K562 (cell line): ENCODE measurements around the gene MIB2. TPM values are rescaled to one million over a fixed set of nuclear protein-coding genes. Genes with fewer than 3 reads are reported as not detected.

Experiments
- ATF7 ChIP-seq: fragments of 450-650 bp; IDR thresholded peaks from 2 replicates; pipeline ENCODE4 v1.7.1; 2014; ENCODE audit warnings: mild to moderate bottlenecking, moderate library complexity
- BCOR ChIP-seq: fragments of 450-650 bp; IDR thresholded peaks from 2 replicates; pipeline ENCODE4 v1.6.1; 2016
- CBX8 ChIP-seq: fragments of 200-600 bp; sonication (generic); IDR thresholded peaks from 2 replicates; pipeline ENCODE4 v1.6.1; 2012; ENCODE audit warnings: borderline replicate concordance, mixed run types, low read depth, mild to moderate bottlenecking, moderate library complexity, mixed read lengths, low read length, control low read depth, inconsistent platforms; ENCODE audit not compliant: poor library complexity, severe bottlenecking; ENCODE audit errors: extremely low read depth
- FOXA3 ChIP-seq, 2 experiments: fragments of 450-650 bp in 1 of 2; sonication (generic) in 1 of 2; formaldehyde crosslinking; IDR thresholded peaks in 1 of 2; conservative IDR thresholded peaks in 1 of 2; 2 replicates each; pipeline versions ENCODE4 v1.4.0 to v1.8.0; 2020 to 2022; ENCODE audit warnings: mild to moderate bottlenecking in 2 of 2, missing genetic modification reagents in 1 of 2
- HIVEP1 ChIP-seq: fragments of 250-450 bp; sonication (Bioruptor Pico); IDR thresholded peaks from 2 replicates; pipeline ENCODE4 v1.4.0; 2020; ENCODE audit warnings: mild to moderate bottlenecking
- HNRNPK ChIP-seq: fragments of 200-400 bp; formaldehyde crosslinking; IDR thresholded peaks from one replicate; pipeline ENCODE4 v1.6.1; 2018; ENCODE audit warnings: mild to moderate bottlenecking, low read depth, low read length; ENCODE audit not compliant: poor library complexity, severe bottlenecking
- KDM2B ChIP-seq: fragments of 250-450 bp; sonication (Bioruptor Pico); IDR thresholded peaks from 2 replicates; pipeline ENCODE4 v1.8.0; 2021; ENCODE audit warnings: mild to moderate bottlenecking, moderate library complexity
- MBD2 ChIP-seq: sonication (generic); IDR thresholded peaks from 2 replicates; pipeline ENCODE4 v1.6.1; 2016; ENCODE audit warnings: low read depth, borderline replicate concordance
- NFE2L1 ChIP-seq: fragments of 450-650 bp; IDR thresholded peaks from 2 replicates; pipeline ENCODE4 v1.6.1; 2016; ENCODE audit warnings: missing genetic modification characterization, low read depth, mild to moderate bottlenecking, missing compliant biosample characterization, moderate library complexity, borderline replicate concordance
- PCBP2 ChIP-seq: fragments of 200-400 bp; formaldehyde crosslinking; IDR thresholded peaks from 2 replicates; pipeline ENCODE4 v1.6.1; 2018; ENCODE audit warnings: low read length, low read depth, mild to moderate bottlenecking, moderate library complexity; ENCODE audit not compliant: poor library complexity, severe bottlenecking
- PRMT5 ChIP-seq: sonication (generic); formaldehyde crosslinking; IDR thresholded peaks from 2 replicates; pipeline ENCODE4 v1.5.0; 2020; ENCODE audit warnings: missing genetic modification reagents
- RAD21 ChIP-seq, 2 experiments: fragments of 250-450 bp in 1 of 2; fragments of 450-650 bp in 1 of 2; sonication (Bioruptor Pico) in 1 of 2; formaldehyde crosslinking in 1 of 2; IDR thresholded peaks in 1 of 2; conservative IDR thresholded peaks in 1 of 2; 2 replicates each; pipeline versions ENCODE4 v1.4.0 to v1.8.0; 2020 to 2022; ENCODE audit warnings: mild to moderate bottlenecking in 2 of 2, moderate library complexity in 1 of 2
- RBBP5 ChIP-seq: fragments of 200-600 bp; sonication (generic); IDR thresholded peaks from 2 replicates; pipeline ENCODE4 v1.6.1; 2012; ENCODE audit warnings: borderline replicate concordance, mild to moderate bottlenecking, low read length, control low read depth, inconsistent platforms; ENCODE audit not compliant: insufficient read depth, poor library complexity, severe bottlenecking
- RBM17 ChIP-seq: fragments of 200-400 bp; formaldehyde crosslinking; IDR thresholded peaks from 2 replicates; pipeline ENCODE4 v1.6.1; 2017; ENCODE audit warnings: low read depth, mild to moderate bottlenecking, low read length, borderline replicate concordance
- RBM22 ChIP-seq: fragments of 200-400 bp; formaldehyde crosslinking; IDR thresholded peaks from 2 replicates; pipeline ENCODE4 v1.6.1; 2018; ENCODE audit warnings: low read length, low read depth; ENCODE audit not compliant: poor library complexity, severe bottlenecking
- RFX1 ChIP-seq: fragments of 450-650 bp; IDR thresholded peaks from 2 replicates; pipeline ENCODE4 v1.6.1; 2016; ENCODE audit warnings: mild to moderate bottlenecking, moderate library complexity
- SREBF1 ChIP-seq: fragments of 150-350 bp; IDR thresholded peaks from 2 replicates; pipeline ENCODE4 v1.6.1; 2014; ENCODE audit warnings: antibody characterized with exemption, low read depth, low read length, borderline replicate concordance
- TGIF2 ChIP-seq: sonication (generic); formaldehyde crosslinking; IDR thresholded peaks from 2 replicates; pipeline ENCODE4 v1.8.1; 2022; ENCODE audit warnings: mild to moderate bottlenecking, missing genetic modification reagents, moderate library complexity
- ZFX ChIP-seq: sonication (generic); formaldehyde crosslinking; IDR thresholded peaks from 2 replicates; pipeline ENCODE4 v1.8.0; 2022; ENCODE audit warnings: mild to moderate bottlenecking, missing genetic modification reagents, moderate library complexity
- polyA plus RNA-seq, 8 experiments: library from polyadenylated mRNA; depleted of rRNA in 4 of 8; stranded (reverse) in 5 of 8; unstranded in 3 of 8; fragments of >200 nt; fragmentation: Nextera tagmentation in 2 of 8; fragmentation: Illumina TruSeq in 1 of 8; extraction: Ambion mirVana in 2 of 8; extraction: Trizol in 1 of 8; gene quantifications; 2 replicates each; pipeline versions ENCODE4 v1.2.1 to v1.2.3, GENCODE V29; 2011 to 2014; ENCODE audit warnings: inconsistent platforms in 1 of 8, missing spikeins in 1 of 8
- total RNA-seq, 7 experiments: library from RNA; depleted of rRNA in 6 of 7; stranded (reverse); fragments of >200 nt in 6 of 7; fragmentation: Illumina TruSeq in 2 of 7; extraction: Trizol in 2 of 7; gene quantifications; 2 replicates each; pipeline versions ENCODE4 v1.2.1 to v1.2.3, GENCODE V29; 2011 to 2021; ENCODE audit warnings: low replicate concordance in 1 of 7
- TF ChIP-seq, protein P1 (sequence below): IDR thresholded peaks from 2 replicates; pipeline ENCODE4 v1.6.1; 2012; ENCODE audit warnings: low read depth, low read length, improper control_type of control experiment, borderline replicate concordance
- TF ChIP-seq, protein P2 (sequence below): fragments of 450-650 bp; formaldehyde crosslinking; IDR thresholded peaks from 2 replicates; pipeline ENCODE4 v1.4.0; 2022; ENCODE audit warnings: mild to moderate bottlenecking, moderate library complexity
- TF ChIP-seq, protein P3 (sequence below), 2 experiments: IDR thresholded peaks; 2 replicates each; pipeline ENCODE4 v1.6.1; 2011; ENCODE audit warnings: borderline replicate concordance in 1 of 2, control low read depth in 1 of 2, low read depth in 1 of 2, low read length in 1 of 2, mild to moderate bottlenecking in 1 of 2, mixed read lengths in 1 of 2, moderate library complexity in 1 of 2; ENCODE audit not compliant: insufficient read depth in 1 of 2, insufficient read length in 1 of 2, poor library complexity in 1 of 2, severe bottlenecking in 1 of 2; ENCODE audit errors: extremely low read depth in 1 of 2

MIB2 gene
- total and polyA plus RNA-seq, 9 of the 15 experiments (the other 6 are each of a cell fraction or from before 2014, with no cell fraction given): 0.04 to 17.0 (median 4.9) TPM; not detected in 1

DNA sequence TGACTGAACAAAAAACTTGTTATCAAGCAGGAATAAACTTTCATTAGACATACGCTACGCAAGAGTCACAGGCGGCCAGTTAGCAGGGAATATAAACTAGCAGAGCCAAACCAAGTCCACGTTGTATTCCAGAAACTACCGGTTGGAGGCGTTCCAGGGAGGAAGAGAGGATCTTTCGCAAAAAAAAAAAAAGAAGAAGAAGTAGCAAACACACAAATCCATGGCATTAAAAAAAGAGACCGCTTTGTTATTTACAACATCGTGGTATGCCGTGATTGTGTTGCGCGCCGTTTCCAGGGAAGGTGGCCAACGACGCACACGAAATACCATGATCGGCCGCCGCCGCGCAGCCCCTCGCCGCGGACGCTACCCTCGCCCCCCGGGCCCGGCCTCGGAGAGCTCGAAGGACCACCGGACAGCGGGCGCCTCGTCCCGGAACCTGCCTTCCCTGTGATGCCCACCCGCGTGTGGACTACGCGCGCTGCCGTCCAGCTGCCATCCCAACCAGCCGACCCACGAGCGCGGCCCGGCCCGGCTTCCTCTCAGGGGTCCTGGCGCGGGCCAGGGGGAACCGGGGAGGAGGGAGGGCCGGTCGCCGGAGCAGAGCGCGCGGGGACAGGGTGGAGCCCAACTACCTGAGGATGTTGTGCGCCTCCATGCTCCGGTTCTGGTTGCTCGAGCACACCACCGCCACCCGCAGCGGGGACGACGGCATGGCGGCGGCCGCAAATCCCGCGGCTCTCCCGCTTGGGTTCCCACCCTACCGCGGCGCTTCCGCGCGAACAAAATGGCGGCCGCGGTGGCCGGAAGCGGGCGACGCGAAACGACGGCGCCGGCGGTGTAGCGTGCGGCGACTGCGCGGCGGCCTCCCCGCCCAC is 41.2 kb upstream of the MIB2 start (continued):
- TF ChIP-seq, protein P1, sequence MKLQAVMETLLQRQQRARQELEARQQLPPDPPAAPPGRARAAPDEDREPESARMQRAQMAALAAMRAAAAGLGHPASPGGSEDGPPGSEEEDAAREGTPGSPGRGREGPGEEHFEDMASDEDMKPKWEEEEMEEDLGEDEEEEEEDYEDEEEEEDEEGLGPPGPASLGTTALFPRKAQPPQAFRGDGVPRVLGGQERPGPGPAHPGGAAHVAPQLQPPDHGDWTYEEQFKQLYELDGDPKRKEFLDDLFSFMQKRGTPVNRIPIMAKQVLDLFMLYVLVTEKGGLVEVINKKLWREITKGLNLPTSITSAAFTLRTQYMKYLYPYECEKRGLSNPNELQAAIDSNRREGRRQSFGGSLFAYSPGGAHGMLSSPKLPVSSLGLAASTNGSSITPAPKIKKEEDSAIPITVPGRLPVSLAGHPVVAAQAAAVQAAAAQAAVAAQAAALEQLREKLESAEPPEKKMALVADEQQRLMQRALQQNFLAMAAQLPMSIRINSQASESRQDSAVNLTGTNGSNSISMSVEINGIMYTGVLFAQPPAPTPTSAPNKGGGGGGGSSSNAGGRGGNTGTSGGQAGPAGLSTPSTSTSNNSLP: no peak
- TF ChIP-seq KDM2B (CRISPR knock-in tag) (no peak), BCOR (no peak), RBBP5 (no peak), PRMT5 (CRISPR knock-in tag) (peak; percentile 64; the same call in 1 of the 2 replicates), ATF7 (no peak; the same call in 1 of the 2 replicates), RBM17 (no peak), HIVEP1 (no peak), NFE2L1 (tag) (no peak), SREBF1 (no peak), ZFX (CRISPR knock-in tag) (no peak; the same call in 1 of the 2 replicates), RFX1 (no peak), RAD21 (CRISPR knock-in tag; conservative IDR thresholded peaks at IDR 0.05 in 1 of 2, IDR thresholded peaks at IDR 0.05 in 1 of 2) (peak in 1 of 2 experiments; percentile 32; a peak in 2 of 4 replicates), PCBP2 (peak; percentile 32), MBD2 (no peak), RBM22 (peak; percentile 30), TGIF2 (CRISPR knock-in tag) (peak; percentile 92; the same call in 1 of the 2 replicates), CBX8 (no peak), FOXA3 (CRISPR knock-in tag; conservative IDR thresholded peaks at IDR 0.05 in 1 of 2, IDR thresholded peaks at IDR 0.05 in 1 of 2) (peak in 1 of 2 experiments; percentile 78; a peak in 1 of 4 replicates), HNRNPK (no peak)
- TF ChIP-seq, protein P2, sequence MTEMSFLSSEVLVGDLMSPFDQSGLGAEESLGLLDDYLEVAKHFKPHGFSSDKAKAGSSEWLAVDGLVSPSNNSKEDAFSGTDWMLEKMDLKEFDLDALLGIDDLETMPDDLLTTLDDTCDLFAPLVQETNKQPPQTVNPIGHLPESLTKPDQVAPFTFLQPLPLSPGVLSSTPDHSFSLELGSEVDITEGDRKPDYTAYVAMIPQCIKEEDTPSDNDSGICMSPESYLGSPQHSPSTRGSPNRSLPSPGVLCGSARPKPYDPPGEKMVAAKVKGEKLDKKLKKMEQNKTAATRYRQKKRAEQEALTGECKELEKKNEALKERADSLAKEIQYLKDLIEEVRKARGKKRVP (CRISPR knock-in tag): no peak
- TF ChIP-seq, protein P3, sequence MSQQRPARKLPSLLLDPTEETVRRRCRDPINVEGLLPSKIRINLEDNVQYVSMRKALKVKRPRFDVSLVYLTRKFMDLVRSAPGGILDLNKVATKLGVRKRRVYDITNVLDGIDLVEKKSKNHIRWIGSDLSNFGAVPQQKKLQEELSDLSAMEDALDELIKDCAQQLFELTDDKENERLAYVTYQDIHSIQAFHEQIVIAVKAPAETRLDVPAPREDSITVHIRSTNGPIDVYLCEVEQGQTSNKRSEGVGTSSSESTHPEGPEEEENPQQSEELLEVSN (IDR thresholded peaks at IDR 0.05; ENCODE audit: borderline replicate concordance in 1 of 2, extremely low read depth in 1 of 2, insufficient read depth in 1 of 2, insufficient read length in 1 of 2, low read depth in 1 of 2, low read length in 1 of 2, poor library complexity in 1 of 2, severe bottlenecking in 1 of 2): peak; percentile 39 to 75
